ENCODE results near the gene SEPTIN1. TPM values are rescaled to one million over a fixed set of nuclear protein-coding genes. Genes with fewer than 3 reads are reported as not detected.
A peak's percentile ranks its signal among the peaks of the same experiment; 100 is the strongest.

Gene SEPTIN1
- total RNA-seq, 2 donors from 2014 or later: 198 to 216 TPM

DNA sequence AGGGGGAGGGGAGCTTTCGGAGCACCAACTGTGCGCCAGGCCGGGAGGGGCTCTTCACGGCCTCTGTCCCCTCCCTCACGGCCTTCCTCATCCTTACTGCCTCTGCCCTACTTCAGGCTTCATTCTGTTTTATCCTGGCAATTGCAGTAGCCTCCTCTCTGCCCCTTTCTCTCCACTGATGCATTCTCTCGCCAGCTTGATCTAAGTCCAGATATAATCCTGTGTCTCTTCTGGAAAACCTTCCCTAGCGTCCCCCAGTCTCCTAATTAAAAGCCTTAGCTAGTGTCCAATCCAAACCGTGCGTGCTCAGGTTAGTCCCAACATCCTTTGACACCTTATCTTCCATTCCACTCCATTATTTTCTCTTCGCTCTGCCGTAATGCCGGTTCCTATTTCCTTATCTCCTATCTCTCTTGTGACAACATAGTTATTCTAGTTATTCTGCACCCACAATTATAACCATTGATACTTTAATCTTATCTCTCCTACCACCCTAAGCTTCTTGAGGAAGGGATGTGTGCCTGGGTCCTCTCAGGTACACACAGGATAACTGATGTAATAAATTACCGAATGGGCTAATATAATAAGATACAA lies 13.7 kb upstream of the SEPTIN1 start:
- peaks cover 20% of the 10 kb centered on the region for H3K4me1 Mint-ChIP-seq
- H3K4me3 Mint-ChIP-seq: peak overlapping the region; percentile 97
- H3K36me3 Mint-ChIP-seq (ENCODE audit: low read depth): peaks cover 22% of the 10 kb centered on the region
- H3K9me3 Mint-ChIP-seq: no peaks in the 10 kb centered on the region
- peak; percentile 31 for ATAC-seq (replicated peaks)
- H3K27me3 Mint-ChIP-seq: no peaks in the 10 kb centered on the region
- H3K27ac Mint-ChIP-seq: peak overlapping the region; percentile 91

DNA sequence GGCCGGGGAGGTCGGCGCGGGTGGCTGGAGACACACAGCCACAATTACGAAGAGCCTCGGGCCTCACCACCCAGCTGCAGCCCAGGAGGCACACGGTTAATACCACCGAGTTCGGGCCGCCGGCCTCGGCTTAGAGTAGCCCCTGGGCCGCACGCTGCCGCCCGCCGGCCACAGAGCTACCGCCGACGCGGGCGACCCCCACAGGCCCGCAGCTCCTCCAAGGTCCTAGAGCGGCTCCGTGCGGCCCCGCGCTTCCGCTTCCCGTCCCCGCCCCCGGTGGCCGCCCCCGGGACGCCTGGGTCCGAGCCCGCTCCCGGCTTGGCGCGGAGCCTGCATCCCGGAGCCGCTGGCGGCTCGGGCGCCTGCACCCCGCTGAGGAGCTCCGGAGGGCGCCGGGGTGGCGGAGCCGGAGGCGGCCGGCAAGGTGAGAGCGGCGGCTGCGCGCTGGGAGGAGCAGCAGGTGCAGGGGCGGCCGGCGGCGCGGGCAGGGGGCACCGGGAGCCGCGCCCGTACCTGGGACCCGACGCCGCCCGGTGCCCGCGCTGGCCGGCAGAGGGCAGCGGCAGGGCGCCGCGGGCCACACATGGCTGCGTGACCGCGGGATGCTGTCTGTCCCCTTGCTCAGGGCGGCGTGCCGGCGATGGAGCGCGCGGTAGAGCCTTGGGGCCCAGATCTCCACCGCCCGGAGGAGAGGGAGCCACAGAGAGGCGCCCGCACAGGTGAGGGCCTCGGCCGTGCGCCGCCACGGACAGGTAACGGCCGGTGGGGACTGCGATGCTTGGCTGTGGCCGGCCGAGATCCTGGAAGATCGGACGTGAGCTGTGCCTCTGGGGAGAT lies 13.0 kb upstream of the SEPTIN1 start, which contains the start of gene ZNF48:
ZNF48 (plus strand) TSS at position 266 of the 837 bp plus-strand sequence; CDS start at position 641, 375 bp downstream.
- peak; percentile 81 for ATAC-seq (replicated peaks)
- Mint-ChIP-seq H3K4me3 (peak within 1 kb of the TSS; percentile 97), H3K9me3 (no peaks in the 10 kb centered on the region), H3K27me3 (no peaks in the 10 kb centered on the region), H3K27ac (peak within 1 kb of the TSS; percentile 91), H3K36me3 (ENCODE audit: low read depth) (peaks cover 22% of the 10 kb centered on the region), H3K4me1 (peaks cover 20% of the 10 kb centered on the region)

DNA sequence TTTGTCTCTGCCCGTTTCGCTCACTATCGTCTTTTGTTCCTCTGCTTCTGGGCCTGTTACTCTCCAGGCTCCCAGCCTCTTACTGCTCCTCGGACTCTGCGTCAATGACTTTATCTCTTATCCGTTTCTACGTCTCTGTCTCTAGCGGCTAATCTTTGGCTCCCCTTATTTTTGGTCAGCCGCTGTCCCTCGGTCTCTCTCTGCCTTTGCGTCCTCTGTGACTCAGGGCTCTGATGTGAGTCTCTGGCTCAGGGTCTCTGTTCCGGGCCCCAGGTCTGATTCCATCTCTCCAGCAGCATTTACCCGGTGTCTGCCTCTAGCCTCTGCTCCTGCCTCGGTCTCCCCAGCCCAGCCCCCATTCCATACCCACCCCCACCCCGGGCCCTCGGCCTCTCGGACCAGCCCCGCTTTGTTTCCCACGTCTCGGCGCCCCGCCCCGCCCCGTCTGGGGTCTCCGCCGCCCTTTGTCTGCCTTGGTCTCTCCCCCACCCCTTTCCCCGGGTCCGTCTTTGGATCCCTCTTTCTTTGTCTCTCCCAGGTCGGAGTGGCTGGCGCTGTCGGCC lies 12.3 kb upstream of the SEPTIN1 start:
- Mint-ChIP-seq H3K4me3 (peak overlapping the region; percentile 97), H3K36me3 (ENCODE audit: low read depth) (peaks cover 22% of the 10 kb centered on the region), H3K27ac (peak overlapping the region; percentile 79), H3K27me3 (no peaks in the 10 kb centered on the region), H3K9me3 (no peaks in the 10 kb centered on the region), H3K4me1 (peaks cover 20% of the 10 kb centered on the region)
- ATAC-seq (replicated peaks): no peak

GRCh38 chr16:30383521-30383920 lies 1.2 kb upstream of the SEPTIN1 start:
- Mint-ChIP-seq H3K36me3 (ENCODE audit: low read depth) (peaks cover 33% of the 10 kb centered on the region), H3K4me3 (peak overlapping the region; percentile 85), H3K27ac (peak overlapping the region; percentile 81), H3K4me1 (peaks cover 10% of the 10 kb centered on the region), H3K9me3 (no peaks in the 10 kb centered on the region), H3K27me3 (no peaks in the 10 kb centered on the region)
- no peak for ATAC-seq (replicated peaks)

- H3K4me1 Mint-ChIP-seq: peaks cover 19% of the 10 kb centered on the region
- ATAC-seq (replicated peaks): no peak
- H3K27me3 Mint-ChIP-seq: no peaks in the 10 kb centered on the region
- H3K27ac Mint-ChIP-seq: peak overlapping the region; percentile 81
- H3K36me3 Mint-ChIP-seq (ENCODE audit: low read depth): peaks cover 50% of the 10 kb centered on the region
- H3K9me3 Mint-ChIP-seq: no peaks in the 10 kb centered on the region
- H3K4me3 Mint-ChIP-seq: peak overlapping the region; percentile 85
Measured at GRCh38 chr16:30381291-30382041, 895 bp downstream of the SEPTIN1 start.

- Mint-ChIP-seq H3K4me1 (peaks cover 19% of the 10 kb centered on the region), H3K9me3 (no peaks in the 10 kb centered on the region), H3K27me3 (no peaks in the 10 kb centered on the region), H3K27ac (peak overlapping the region; percentile 81), H3K36me3 (ENCODE audit: low read depth) (peaks cover 50% of the 10 kb centered on the region), H3K4me3 (peak overlapping the region; percentile 85)
- no peak for ATAC-seq (replicated peaks)
Measured at GRCh38 chr16:30380803-30381208, 1.6 kb downstream of the SEPTIN1 start.

DNA sequence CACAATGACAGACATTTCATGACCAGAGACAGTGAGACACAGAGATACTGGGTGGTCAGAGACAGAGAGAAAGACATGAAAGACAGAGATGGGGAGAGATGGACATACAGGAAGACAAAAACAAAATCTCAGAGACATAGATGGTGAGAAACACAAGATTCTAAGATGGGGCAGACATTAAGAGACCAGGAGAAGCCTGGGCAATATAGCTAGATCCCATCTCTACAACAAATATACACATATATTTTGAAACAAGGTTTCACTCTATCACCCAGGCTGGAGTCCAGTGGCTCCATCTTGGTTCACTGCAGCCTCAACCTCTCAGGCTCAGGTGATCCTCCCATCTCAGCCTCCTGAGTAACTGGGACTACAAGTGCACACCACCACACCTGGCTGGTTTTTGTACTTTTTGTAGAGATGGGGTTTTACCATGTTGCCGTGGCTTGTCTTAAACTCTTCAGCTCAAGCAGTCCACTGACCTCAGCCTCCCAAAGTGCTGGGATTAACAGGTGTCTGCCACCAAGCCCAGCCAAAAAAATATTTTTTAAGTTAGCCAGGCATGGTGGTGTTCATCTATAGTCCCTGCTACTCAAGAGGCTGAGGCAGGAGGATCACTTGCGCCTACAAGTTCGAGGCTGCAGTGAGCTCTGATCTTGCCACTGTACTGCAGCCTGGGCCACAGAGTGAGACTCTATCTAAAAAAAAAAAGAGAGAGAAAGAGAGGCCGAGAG lies 2.1 kb downstream of the SEPTIN1 start:
- Mint-ChIP-seq H3K4me1 (peaks cover 19% of the 10 kb centered on the region), H3K9me3 (no peaks in the 10 kb centered on the region)
- ATAC-seq (replicated peaks): no peak

GRCh38 chr16:30379158-30379783 lies 3.1 kb downstream of the SEPTIN1 start:
- no peaks in the 10 kb centered on the region for H3K27me3 Mint-ChIP-seq
- peak overlapping the region; percentile 85 for H3K4me3 Mint-ChIP-seq
- peak overlapping the region; percentile 99 for H3K27ac Mint-ChIP-seq
- H3K36me3 Mint-ChIP-seq (ENCODE audit: low read depth): peaks cover 50% of the 10 kb centered on the region
- no peak for ATAC-seq (replicated peaks)
- H3K4me1 Mint-ChIP-seq: peaks cover 19% of the 10 kb centered on the region
- H3K9me3 Mint-ChIP-seq: no peaks in the 10 kb centered on the region

More for the DNA sequence above, 2.1 kb downstream of the SEPTIN1 start:
- H3K27ac Mint-ChIP-seq: peak overlapping the region; percentile 99
- no peaks in the 10 kb centered on the region for H3K27me3 Mint-ChIP-seq
- H3K36me3 Mint-ChIP-seq (ENCODE audit: low read depth): peaks cover 50% of the 10 kb centered on the region
- H3K4me3 Mint-ChIP-seq: peak overlapping the region; percentile 85

DNA sequence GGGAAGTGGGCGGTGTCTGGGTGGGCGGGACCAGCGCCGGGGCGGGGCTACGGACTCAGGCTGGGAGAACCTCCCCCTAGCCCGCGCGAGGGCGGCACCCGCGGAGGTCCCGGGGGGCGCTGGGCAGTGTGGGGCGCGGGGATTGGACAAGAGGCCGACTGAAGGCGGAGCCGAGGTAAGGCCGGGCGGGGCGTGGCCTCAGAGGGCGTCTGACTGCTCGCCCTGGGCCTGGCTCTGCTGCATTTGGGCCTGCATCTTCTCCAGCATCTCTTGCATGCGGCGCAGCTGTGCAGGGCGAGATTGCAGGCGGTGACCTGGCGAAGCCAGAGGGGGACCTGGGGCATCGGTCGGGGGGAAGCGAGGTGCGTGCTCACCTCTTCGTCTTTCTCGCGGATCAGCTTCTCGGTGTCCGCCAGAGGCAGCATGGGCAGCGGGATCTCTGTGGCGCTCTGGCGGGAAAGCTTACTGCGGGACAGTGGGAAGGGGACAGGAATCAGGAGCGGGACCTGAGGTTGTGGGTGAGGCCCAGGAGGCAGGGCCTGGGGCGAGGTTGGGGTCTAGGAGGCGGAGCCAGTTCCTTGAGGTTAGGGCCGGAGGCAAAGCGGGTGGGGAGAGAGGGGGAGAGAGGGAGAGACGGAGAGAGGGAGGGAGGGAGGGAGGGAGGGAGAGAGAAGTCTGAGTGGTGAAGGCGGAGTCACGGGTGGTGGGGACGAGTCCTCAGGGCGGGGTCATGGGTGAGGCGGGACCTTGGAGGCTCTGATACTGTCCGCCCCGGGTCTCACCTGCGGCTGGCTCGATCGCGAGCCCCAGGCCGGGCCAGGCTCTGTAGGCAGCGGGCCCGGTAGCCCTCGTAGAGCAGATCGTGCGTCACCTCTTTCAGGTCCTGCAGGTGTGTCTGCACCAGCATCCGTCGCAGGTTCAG lies 3.9 kb downstream of the SEPTIN1 start:
- Mint-ChIP-seq H3K27me3 (no peaks in the 10 kb centered on the region), H3K36me3 (ENCODE audit: low read depth) (peaks cover 50% of the 10 kb centered on the region), H3K27ac (peak overlapping the region; percentile 99), H3K4me3 (peak overlapping the region; percentile 85), H3K4me1 (peaks cover 15% of the 10 kb centered on the region), H3K9me3 (no peaks in the 10 kb centered on the region)
- ATAC-seq (replicated peaks): peak; percentile 87

DNA sequence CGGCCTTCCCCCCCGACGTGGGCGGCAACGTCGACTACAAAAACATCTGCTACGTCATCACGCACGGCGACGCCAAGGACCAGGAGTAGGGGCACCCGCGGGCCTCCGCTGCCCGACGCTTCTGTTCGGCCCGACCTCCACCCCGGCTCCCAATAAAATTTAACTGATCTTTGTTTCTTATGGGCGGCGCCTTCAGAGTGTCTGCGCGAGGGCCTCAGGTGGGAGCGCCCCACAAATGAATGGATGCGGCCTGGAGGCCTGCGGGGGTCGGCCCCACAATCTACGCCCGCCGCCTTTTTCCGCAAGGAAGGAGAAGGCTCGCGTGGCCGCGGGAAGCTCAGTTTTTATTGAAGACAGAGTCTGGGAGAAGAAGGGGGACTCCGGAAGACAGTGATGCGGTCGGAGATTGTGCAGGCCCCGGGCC lies 4.5 kb downstream of the SEPTIN1 start:
- H3K4me1 Mint-ChIP-seq: peaks cover 15% of the 10 kb centered on the region
- H3K27ac Mint-ChIP-seq: peak overlapping the region; percentile 99
- peaks cover 50% of the 10 kb centered on the region for H3K36me3 Mint-ChIP-seq (ENCODE audit: low read depth)
- peak; percentile 58 for ATAC-seq (replicated peaks)
- peak overlapping the region; percentile 85 for H3K4me3 Mint-ChIP-seq
- H3K9me3 Mint-ChIP-seq: no peaks in the 10 kb centered on the region
- H3K27me3 Mint-ChIP-seq: no peaks in the 10 kb centered on the region

- Mint-ChIP-seq H3K4me3 (peak overlapping the region; percentile 85), H3K36me3 (ENCODE audit: low read depth) (peaks cover 50% of the 10 kb centered on the region), H3K27ac (peak overlapping the region; percentile 99), H3K4me1 (peaks cover 15% of the 10 kb centered on the region), H3K9me3 (no peaks in the 10 kb centered on the region), H3K27me3 (no peaks in the 10 kb centered on the region)
- no peak for ATAC-seq (replicated peaks)
Measured at GRCh38 chr16:30377050-30377811, 5.1 kb downstream of the SEPTIN1 start.

GRCh38 chr16:30376461-30376902 lies 5.9 kb downstream of the SEPTIN1 start:
- Mint-ChIP-seq H3K9me3 (no peaks in the 10 kb centered on the region), H3K27me3 (no peaks in the 10 kb centered on the region), H3K4me1 (peaks cover 22% of the 10 kb centered on the region), H3K36me3 (ENCODE audit: low read depth) (peaks cover 46% of the 10 kb centered on the region), H3K27ac (peak overlapping the region; percentile 99), H3K4me3 (peak overlapping the region; percentile 85)
- no peak for ATAC-seq (replicated peaks)
